Tibial nerve (tissue), 4 donors: ENCODE results near the gene EDAR. TPM values are rescaled to one million over a fixed set of nuclear protein-coding genes. Genes with fewer than 3 reads are reported as not detected.

Source experiments
- DNase-seq, 2 donors: peaks; one replicate each; pipeline ENCODE4 v3.0.0-alpha.2; 2019; ENCODE audit warnings: low spot score in 2 of 2
- H3K27ac ChIP-seq, 4 donors: fragments of 200-600 bp; sonication (generic) in 3 of 4; one replicate each; pipeline ENCODE4 v1.5.1; 2017 to 2019; ENCODE audit warnings: mild to moderate bottlenecking in 1 of 4
- H3K27me3 ChIP-seq, 2 donors: fragments of 200-600 bp; sonication (generic) in 1 of 2; one replicate each; pipeline versions ENCODE4 v1.5.1 to v1.6.0; 2017 to 2019
- H3K36me3 ChIP-seq, 3 donors: fragments of 200-600 bp; sonication (generic); one replicate each; pipeline ENCODE4 v1.5.1; 2018 to 2019
- H3K4me1 ChIP-seq, 4 donors: fragments of 200-600 bp; sonication (generic) in 3 of 4; one replicate each; pipeline ENCODE4 v1.5.1; 2017 to 2019
- H3K4me3 ChIP-seq, 4 donors: fragments of 200-600 bp; sonication (generic) in 3 of 4; one replicate each; pipeline ENCODE4 v1.5.1; 2017 to 2019; ENCODE audit warnings: mild to moderate bottlenecking in 1 of 4, moderate library complexity in 1 of 4
- H3K9me3 ChIP-seq, 4 donors: fragments of 200-600 bp; sonication (generic) in 3 of 4; one replicate each; pipeline ENCODE4 v1.5.1; 2017 to 2019
- EP300 ChIP-seq, 2 donors: sonication (generic); formaldehyde crosslinking; IDR thresholded peaks; one replicate each; pipeline ENCODE4 v1.6.1; 2017; ENCODE audit warnings: antibody characterized with exemption in 2 of 2, mild to moderate bottlenecking in 1 of 2
- POLR2A ChIP-seq, 2 donors: fragments of 450-650 bp; IDR thresholded peaks; one replicate each; pipeline ENCODE4 v1.6.1; 2017; ENCODE audit warnings: antibody characterized with exemption in 2 of 2, mild to moderate bottlenecking in 2 of 2, moderate library complexity in 2 of 2
- WGBS, 2 donors: methylation state at CpG; one replicate each; pipeline ENCODE4 v1.1.5; 2018; 5-methylcytosine and 5-hydroxymethylcytosine counted together
- total RNA-seq, 4 donors: library from RNA; depleted of rRNA; stranded (reverse); fragments of >200 nt; gene quantifications; one replicate each; pipeline ENCODE4 v1.1.0, GENCODE V29; 2016
- TF ChIP-seq, protein P1 (sequence below), 5 experiments: fragments of 200-600 bp in 3 of 5; fragments of 450-650 bp in 2 of 5; sonication (generic) in 3 of 5; IDR thresholded peaks; one replicate each; pipeline ENCODE4 v1.5.1; 2016 to 2019; ENCODE audit warnings: antibody characterized with exemption in 5 of 5, mild to moderate bottlenecking in 3 of 5, moderate library complexity in 2 of 5

The EDAR gene
- total RNA-seq, 4 donors from 2014 or later = under 0.01 TPM; not detected in 3

DNA sequence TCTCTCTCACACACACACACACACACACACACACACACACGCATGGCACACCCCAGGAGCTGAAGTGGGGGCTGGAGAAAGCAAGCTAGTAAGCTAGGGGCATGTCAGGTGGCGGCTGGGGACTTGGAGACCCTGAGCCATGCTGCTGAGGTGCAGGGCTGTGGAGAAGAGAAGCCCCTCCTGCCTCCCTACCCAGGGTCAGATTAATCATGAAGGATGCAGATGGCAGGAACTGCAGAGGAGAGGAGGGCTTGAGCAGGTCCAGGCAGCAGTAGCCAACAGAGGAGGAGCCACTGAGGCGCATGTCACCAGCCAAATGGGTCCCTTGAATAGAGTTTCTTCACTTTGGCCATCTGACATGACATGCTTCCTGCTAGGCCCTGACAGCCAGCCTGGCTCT, 9.6 kb downstream of the EDAR start:
- H3K9me3 ChIP-seq = no peaks in the 10 kb centered on the region
- TF ChIP-seq POLR2A (IDR thresholded peaks at IDR 0.05) (no peak), EP300 (IDR thresholded peaks at IDR 0.05) (no peak)
- TF ChIP-seq, protein P1, sequence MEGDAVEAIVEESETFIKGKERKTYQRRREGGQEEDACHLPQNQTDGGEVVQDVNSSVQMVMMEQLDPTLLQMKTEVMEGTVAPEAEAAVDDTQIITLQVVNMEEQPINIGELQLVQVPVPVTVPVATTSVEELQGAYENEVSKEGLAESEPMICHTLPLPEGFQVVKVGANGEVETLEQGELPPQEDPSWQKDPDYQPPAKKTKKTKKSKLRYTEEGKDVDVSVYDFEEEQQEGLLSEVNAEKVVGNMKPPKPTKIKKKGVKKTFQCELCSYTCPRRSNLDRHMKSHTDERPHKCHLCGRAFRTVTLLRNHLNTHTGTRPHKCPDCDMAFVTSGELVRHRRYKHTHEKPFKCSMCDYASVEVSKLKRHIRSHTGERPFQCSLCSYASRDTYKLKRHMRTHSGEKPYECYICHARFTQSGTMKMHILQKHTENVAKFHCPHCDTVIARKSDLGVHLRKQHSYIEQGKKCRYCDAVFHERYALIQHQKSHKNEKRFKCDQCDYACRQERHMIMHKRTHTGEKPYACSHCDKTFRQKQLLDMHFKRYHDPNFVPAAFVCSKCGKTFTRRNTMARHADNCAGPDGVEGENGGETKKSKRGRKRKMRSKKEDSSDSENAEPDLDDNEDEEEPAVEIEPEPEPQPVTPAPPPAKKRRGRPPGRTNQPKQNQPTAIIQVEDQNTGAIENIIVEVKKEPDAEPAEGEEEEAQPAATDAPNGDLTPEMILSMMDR (IDR thresholded peaks at IDR 0.05) = no peak
- DNase-seq = no peak
- no peaks in the 10 kb centered on the region for H3K36me3 ChIP-seq
- H3K4me1 ChIP-seq = peaks cover 0 to 4% (median 0%) of the 10 kb centered on the region in 4 donors
- WGBS, 2 donors = 82 to 92% methylated on average over 3 of the region's 3 CpGs
- H3K27ac ChIP-seq = no peak overlapping the region
- no peaks in the 10 kb centered on the region for H3K27me3 ChIP-seq
- H3K4me3 ChIP-seq = no peak overlapping the region

DNA sequence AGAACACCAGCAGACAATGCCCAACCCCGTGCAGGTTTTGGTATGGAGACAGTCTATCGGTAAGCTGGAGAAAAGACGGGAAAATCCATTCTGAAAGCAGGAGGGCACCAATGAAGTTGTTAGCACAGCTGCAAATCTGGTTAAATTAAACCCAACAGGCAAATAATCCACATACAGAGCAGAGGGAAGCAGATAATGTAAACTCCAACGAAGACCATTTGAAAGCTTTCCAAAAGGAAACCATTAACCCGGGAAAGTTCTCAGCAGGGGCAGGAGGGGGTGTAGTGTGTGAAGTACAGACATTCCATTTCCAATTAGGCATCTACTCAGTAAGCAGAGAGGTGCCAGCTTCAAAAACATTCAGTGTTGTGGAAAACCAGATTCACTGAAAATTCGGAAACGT, 10.3 kb downstream of the EDAR start:
- DNase-seq = no peak
- no peak overlapping the region for H3K4me3 ChIP-seq
- no peaks in the 10 kb centered on the region for H3K9me3 ChIP-seq
- H3K36me3 ChIP-seq = no peaks in the 10 kb centered on the region
- no peaks in the 10 kb centered on the region for H3K27me3 ChIP-seq
- TF ChIP-seq POLR2A (IDR thresholded peaks at IDR 0.05) (no peak), EP300 (IDR thresholded peaks at IDR 0.05) (no peak)
- TF ChIP-seq, protein P1 (IDR thresholded peaks at IDR 0.05) = no peak
- H3K27ac ChIP-seq = no peak overlapping the region
- H3K4me1 ChIP-seq = peaks cover 0 to 4% (median 0%) of the 10 kb centered on the region in 4 donors
- 33 to 43% methylated on average over 7 of the region's 7 CpGs for WGBS, 2 donors

DNA sequence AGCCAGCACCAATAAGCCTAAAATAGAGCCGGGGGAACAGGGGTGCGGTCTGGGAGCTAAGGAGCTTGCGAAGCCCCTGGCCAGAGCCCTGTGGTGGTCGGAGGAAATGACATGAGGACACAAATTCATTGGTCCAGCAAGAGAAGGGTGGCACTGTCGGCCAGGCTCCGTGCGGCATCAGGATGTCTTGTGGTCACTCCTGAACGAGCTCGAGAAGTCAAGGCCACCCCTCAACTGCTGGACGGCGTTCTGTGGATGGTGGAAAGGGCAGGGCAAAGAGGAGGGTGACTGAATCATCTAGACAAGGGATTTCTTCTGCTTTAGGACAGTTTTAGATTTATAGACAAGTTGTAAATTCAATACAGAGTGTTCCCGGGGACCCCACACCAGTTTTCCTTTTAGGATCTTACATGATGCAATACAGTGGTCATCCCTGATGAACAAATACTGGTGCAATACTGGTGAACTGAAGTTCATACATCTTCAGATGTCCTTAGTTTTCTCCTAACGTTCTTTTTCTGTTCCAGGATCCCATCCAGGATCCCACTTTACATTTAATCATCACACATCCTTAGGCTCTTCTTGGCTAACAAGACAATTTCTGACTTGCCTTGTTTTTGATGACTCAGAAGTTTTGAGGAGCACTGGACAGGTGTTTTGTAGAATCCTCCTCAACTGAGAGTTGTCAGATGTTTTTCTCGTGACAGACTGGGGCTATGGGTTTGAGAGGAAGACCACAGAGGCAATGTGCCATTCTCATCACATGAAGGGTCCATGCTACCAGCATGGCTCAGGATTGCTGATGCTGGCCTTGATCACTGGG, 13.2 kb downstream of the EDAR start:
- peaks cover 0 to 8% (median 0%) of the 10 kb centered on the region in 4 donors for H3K4me1 ChIP-seq
- DNase-seq = no peak

DNA sequence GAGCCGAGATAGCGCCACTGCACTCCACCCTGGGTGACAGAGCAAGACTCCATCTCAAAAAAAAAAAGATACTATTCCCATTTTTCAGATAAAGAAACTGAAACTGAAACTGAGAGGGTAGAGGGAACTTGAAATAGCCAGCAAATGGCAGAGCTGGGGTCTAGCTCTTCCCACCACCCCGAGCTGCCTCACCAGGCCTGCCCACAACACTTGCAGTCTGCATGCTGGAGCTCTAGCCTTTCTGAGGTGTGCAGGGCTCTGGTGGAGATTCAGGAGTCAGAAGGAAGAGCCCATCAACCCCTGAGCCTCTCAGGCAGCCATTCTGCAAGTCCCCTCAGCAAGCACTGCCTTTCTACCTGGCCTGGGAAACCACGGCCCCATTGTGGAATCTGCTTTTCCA, 14.3 kb downstream of the EDAR start:
- H3K27me3 ChIP-seq = no peaks in the 10 kb centered on the region
- peaks cover 0 to 8% (median 0%) of the 10 kb centered on the region in 4 donors for H3K4me1 ChIP-seq
- DNase-seq = no peak
- WGBS, 2 donors = 90% methylated on average over 4 of the region's 4 CpGs
- TF ChIP-seq, protein P1 (IDR thresholded peaks at IDR 0.05) = no peak
- TF ChIP-seq EP300 (IDR thresholded peaks at IDR 0.05) (no peak), POLR2A (IDR thresholded peaks at IDR 0.05) (no peak)
- no peaks in the 10 kb centered on the region for H3K36me3 ChIP-seq
- H3K27ac ChIP-seq = no peak overlapping the region
- no peak overlapping the region for H3K4me3 ChIP-seq
- H3K9me3 ChIP-seq = no peaks in the 10 kb centered on the region

More for the DNA sequence above, 13.2 kb downstream of the EDAR start:
- no peaks in the 10 kb centered on the region for H3K9me3 ChIP-seq
- H3K4me3 ChIP-seq = no peak overlapping the region
- no peaks in the 10 kb centered on the region for H3K27me3 ChIP-seq
- 83 to 90% methylated on average over 14 of the region's 14 CpGs for WGBS, 2 donors
- H3K27ac ChIP-seq = no peak overlapping the region
- no peaks in the 10 kb centered on the region for H3K36me3 ChIP-seq
- TF ChIP-seq, protein P1 (IDR thresholded peaks at IDR 0.05) = no peak
- no peak for TF ChIP-seq POLR2A (IDR thresholded peaks at IDR 0.05)
- TF ChIP-seq EP300 (IDR thresholded peaks at IDR 0.05) = no peak

DNA sequence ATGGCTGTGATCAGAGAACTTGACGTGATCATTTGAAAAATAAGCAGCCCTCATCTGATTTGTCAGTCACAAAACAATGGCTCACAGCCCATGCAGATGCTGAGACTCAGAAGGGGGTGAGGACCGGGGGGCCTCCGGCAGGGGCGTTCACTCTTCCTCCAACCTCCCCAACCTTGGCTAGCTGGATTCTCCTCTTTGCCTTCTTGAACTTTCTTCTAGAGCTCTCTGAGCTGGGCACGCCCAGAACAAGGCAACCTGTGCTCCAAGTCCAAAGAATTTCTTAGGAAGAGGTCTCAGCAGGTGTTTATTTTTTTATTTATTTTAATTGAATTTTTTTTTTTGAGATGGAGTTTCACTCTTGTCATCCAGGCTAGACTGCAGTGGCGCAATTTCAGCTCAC, 16.4 kb downstream of the EDAR start:
- no peaks in the 10 kb centered on the region for H3K27me3 ChIP-seq
- no peak for TF ChIP-seq EP300 (IDR thresholded peaks at IDR 0.05)
- TF ChIP-seq, protein P1 (IDR thresholded peaks at IDR 0.05) = no peak
- TF ChIP-seq POLR2A (IDR thresholded peaks at IDR 0.05) = no peak
- no peaks in the 10 kb centered on the region for H3K9me3 ChIP-seq
- no peak for DNase-seq
- WGBS, 2 donors = 86 to 87% methylated on average over 6 of the region's 6 CpGs
- no peaks in the 10 kb centered on the region for H3K36me3 ChIP-seq
- peaks cover 0 to 4% (median 0%) of the 10 kb centered on the region in 4 donors for H3K4me1 ChIP-seq
- no peak overlapping the region for H3K4me3 ChIP-seq
- peak overlapping the region in 1 of 4 donors; percentile 41 for H3K27ac ChIP-seq
